GM19455 (cell line): ENCODE measurements around the gene PLPPR2.
A peak's percentile ranks its signal among the peaks of the same experiment; 100 is the strongest.
"Not testable (repeated sequence)": the region's sequence is repeated elsewhere in the genome, so short reads cannot be mapped to it uniquely, and the experiment has no call there.

Source experiments
- ATAC-seq: cut with Tn5 transposase; IDR thresholded peaks from one replicate; pipeline ENCODE4 v1.9.1; 2021; ENCODE audit not compliant: unreplicated experiment

Gene PLPPR2

GRCh38 chr19:11370744-11371143 lies 15.5 kb downstream of the PLPPR2 start:
- ATAC-seq: no peak

GRCh38 chr19:11373166-11373884 lies 18.1 kb downstream of the PLPPR2 start:
- no peak for ATAC-seq

GRCh38 chr19:11373885-11374432 lies 18.7 kb downstream of the PLPPR2 start:
- no peak for ATAC-seq

- ATAC-seq: peak; percentile 87
Observed at GRCh38 chr19:11374433-11375142, 19.4 kb downstream of the PLPPR2 start, which contains the start of gene SWSAP1. Gene SWSAP1, plus strand, starts transcription at chr19:11374666. Its CDS starts 15 bp downstream, at chr19:11374681.

GRCh38 chr19:11375143-11375948 lies 20.1 kb downstream of the PLPPR2 start:
- no peak for ATAC-seq

- ATAC-seq: no peak
Observed at GRCh38 chr19:11377237-11377636, 22.0 kb downstream of the PLPPR2 start.

GRCh38 chr19:11377756-11378155 lies 22.5 kb downstream of the PLPPR2 start:
- ATAC-seq: no peak

GRCh38 chr19:11378319-11379189 lies 23.3 kb downstream of the PLPPR2 start:
- ATAC-seq: no peak

- ATAC-seq: not testable (repeated sequence)
Observed at GRCh38 chr19:11379269-11379845, 24.1 kb downstream of the PLPPR2 start.

GRCh38 chr19:11379857-11380350 lies 24.7 kb downstream of the PLPPR2 start:
- ATAC-seq: no peak

- peak; percentile 72 for ATAC-seq
Observed at GRCh38 chr19:11380653-11381537, 25.7 kb downstream of the PLPPR2 start.

GRCh38 chr19:11382898-11383705 lies 27.9 kb downstream of the PLPPR2 start:
- ATAC-seq: no peak

- ATAC-seq: no peak
Observed at GRCh38 chr19:11383706-11384048, 28.4 kb downstream of the PLPPR2 start.

- no peak for ATAC-seq
Observed at GRCh38 chr19:11384778-11385129, 29.5 kb downstream of the PLPPR2 start.

- ATAC-seq: no peak
Observed at GRCh38 chr19:11387162-11388034, 32.2 kb downstream of the PLPPR2 start.

GRCh38 chr19:11390359-11390758 lies 35.1 kb downstream of the PLPPR2 start:
- ATAC-seq: no peak
